Measurements from ENCODE around the gene CDK6. TPM values are rescaled to one million over a fixed set of nuclear protein-coding genes. Genes with fewer than 3 reads are reported as not detected.

CDK6 gene
- total and polyA plus RNA-seq, 4 donors, result 3.3 to 35.0 (median 12.0) TPM

DNA sequence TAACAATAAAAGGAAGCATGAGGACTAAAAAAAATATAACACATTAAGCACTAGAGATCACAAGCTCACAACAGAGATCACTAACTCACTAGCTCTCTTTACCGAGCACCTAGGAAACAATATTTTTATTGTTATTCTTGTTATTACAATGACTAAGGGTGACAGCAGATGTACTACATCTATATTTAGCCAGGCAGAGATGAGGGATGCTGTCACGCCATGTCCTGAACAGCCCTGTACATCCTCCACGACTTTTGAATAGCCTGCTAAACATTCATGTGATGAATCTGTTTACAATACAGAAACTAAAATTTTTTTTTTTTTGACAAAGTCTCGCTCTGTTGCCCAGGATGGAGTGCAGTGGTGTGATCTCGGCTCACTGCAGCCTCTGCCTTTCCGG lies 268.9 kb downstream of the CDK6 start:
- Histone ChIP-seq H3K27ac (ENCODE audit: low read depth in 1 of 2, low read length in 2 of 2) (no peak overlapping the region), H3K9me3 (ENCODE audit: control insufficient read depth in 4 of 4, low read length in 3 of 4) (no peaks in the 10 kb centered on the region), H3K36me3 (ENCODE audit: control insufficient read depth in 4 of 4, insufficient read depth in 3 of 4, low read depth in 1 of 4, low read length in 3 of 4) (peaks cover 8 to 43% (median 37%) of the 10 kb centered on the region in 4 donors), H3K9ac (ENCODE audit: low read depth in 1 of 2, low read length in 2 of 2) (no peak overlapping the region), H3K4me3 (ENCODE audit: low read depth in 1 of 3, low read length in 3 of 3) (no peak overlapping the region), H3K27me3 (ENCODE audit: control insufficient read depth in 4 of 4, insufficient read depth in 4 of 4, low read length in 3 of 4) (no peaks in the 10 kb centered on the region), H3K4me1 (ENCODE audit: control insufficient read depth in 4 of 4, insufficient read depth in 4 of 4, low read length in 3 of 4) (no peaks in the 10 kb centered on the region)
- no peak for DNase-seq (ENCODE audit: low spot score)
- TF ChIP-seq ATF3 (IDR thresholded peaks at IDR 0.05) (no peak), RXRA (IDR thresholded peaks at IDR 0.05) (no peak), EGR1 (IDR thresholded peaks at IDR 0.05; ENCODE audit: low read depth in 2 of 2) (no peak), FOXA2 (IDR thresholded peaks at IDR 0.05) (no peak), FOXA1 (IDR thresholded peaks at IDR 0.05) (no peak), RAD21 (IDR thresholded peaks at IDR 0.05) (no peak), JUND (IDR thresholded peaks at IDR 0.05) (no peak), YY1 (IDR thresholded peaks at IDR 0.05) (no peak), GABPA (IDR thresholded peaks at IDR 0.05 in 1 of 2, conservative IDR thresholded peaks at IDR 0.05 in 1 of 2) (no peak), ZBTB33 (IDR thresholded peaks at IDR 0.05) (no peak), SP1 (IDR thresholded peaks at IDR 0.05) (no peak), HNF4A (conservative IDR thresholded peaks at IDR 0.05) (no peak)
- TF ChIP-seq, protein P1, sequence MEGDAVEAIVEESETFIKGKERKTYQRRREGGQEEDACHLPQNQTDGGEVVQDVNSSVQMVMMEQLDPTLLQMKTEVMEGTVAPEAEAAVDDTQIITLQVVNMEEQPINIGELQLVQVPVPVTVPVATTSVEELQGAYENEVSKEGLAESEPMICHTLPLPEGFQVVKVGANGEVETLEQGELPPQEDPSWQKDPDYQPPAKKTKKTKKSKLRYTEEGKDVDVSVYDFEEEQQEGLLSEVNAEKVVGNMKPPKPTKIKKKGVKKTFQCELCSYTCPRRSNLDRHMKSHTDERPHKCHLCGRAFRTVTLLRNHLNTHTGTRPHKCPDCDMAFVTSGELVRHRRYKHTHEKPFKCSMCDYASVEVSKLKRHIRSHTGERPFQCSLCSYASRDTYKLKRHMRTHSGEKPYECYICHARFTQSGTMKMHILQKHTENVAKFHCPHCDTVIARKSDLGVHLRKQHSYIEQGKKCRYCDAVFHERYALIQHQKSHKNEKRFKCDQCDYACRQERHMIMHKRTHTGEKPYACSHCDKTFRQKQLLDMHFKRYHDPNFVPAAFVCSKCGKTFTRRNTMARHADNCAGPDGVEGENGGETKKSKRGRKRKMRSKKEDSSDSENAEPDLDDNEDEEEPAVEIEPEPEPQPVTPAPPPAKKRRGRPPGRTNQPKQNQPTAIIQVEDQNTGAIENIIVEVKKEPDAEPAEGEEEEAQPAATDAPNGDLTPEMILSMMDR (IDR thresholded peaks at IDR 0.05; ENCODE audit: low read depth, low read length, missing input control), result no peak
- 96% methylated on average over 6 of the region's 6 CpGs for WGBS

GRCh38 chr7:92563345-92563744 lies 273.0 kb downstream of the CDK6 start:
- Histone ChIP-seq H3K4me3 (ENCODE audit: low read depth in 1 of 3, low read length in 3 of 3) (no peak overlapping the region), H3K27ac (ENCODE audit: low read depth in 1 of 2, low read length in 2 of 2) (no peak overlapping the region), H3K9ac (ENCODE audit: low read depth in 1 of 2, low read length in 2 of 2) (no peak overlapping the region), H3K9me3 (ENCODE audit: control insufficient read depth in 4 of 4, low read length in 3 of 4) (no peaks in the 10 kb centered on the region), H3K36me3 (ENCODE audit: control insufficient read depth in 4 of 4, insufficient read depth in 3 of 4, low read depth in 1 of 4, low read length in 3 of 4) (peaks cover 6 to 35% (median 28%) of the 10 kb centered on the region in 4 donors), H3K27me3 (ENCODE audit: control insufficient read depth in 4 of 4, insufficient read depth in 4 of 4, low read length in 3 of 4) (no peaks in the 10 kb centered on the region), H3K4me1 (ENCODE audit: control insufficient read depth in 4 of 4, insufficient read depth in 4 of 4, low read length in 3 of 4) (no peaks in the 10 kb centered on the region)
- DNase-seq (ENCODE audit: low spot score), result no peak
- no peak for TF ChIP-seq FOXA1 (IDR thresholded peaks at IDR 0.05)
- no peak for TF ChIP-seq EGR1 (IDR thresholded peaks at IDR 0.05; ENCODE audit: low read depth in 2 of 2)
- WGBS, result 83% methylated on average over 2 of the region's 2 CpGs

DNA sequence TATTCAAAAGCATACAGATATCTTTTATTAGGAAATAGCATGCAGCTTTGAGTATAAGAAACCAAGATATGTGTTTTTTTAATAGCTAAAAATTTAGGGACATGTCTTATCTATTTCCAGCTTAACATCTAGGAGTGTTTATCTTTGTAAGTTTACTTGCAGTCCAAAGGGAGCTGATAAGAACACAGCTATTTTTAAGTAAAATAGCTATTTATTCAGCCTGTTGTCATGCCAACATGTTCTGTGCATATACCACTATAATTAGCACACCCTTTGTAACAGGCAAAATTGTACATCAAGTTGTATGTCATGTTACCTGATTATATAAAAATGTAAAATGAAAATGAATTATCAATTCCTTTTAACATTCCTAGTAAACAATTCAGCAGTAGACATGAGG lies 275.8 kb downstream of the CDK6 start:
- H3K4me3 ChIP-seq (ENCODE audit: low read depth in 1 of 3, low read length in 3 of 3), result no peak overlapping the region
- H3K9ac ChIP-seq (ENCODE audit: low read depth in 1 of 2, low read length in 2 of 2), result no peak overlapping the region
- H3K4me1 ChIP-seq (ENCODE audit: control insufficient read depth in 4 of 4, insufficient read depth in 4 of 4, low read length in 3 of 4), result no peaks in the 10 kb centered on the region
- no peak for DNase-seq (ENCODE audit: low spot score)
- TF ChIP-seq RXRA (IDR thresholded peaks at IDR 0.05) (no peak), ZBTB33 (IDR thresholded peaks at IDR 0.05) (no peak), MAX (IDR thresholded peaks at IDR 0.05) (no peak), JUND (IDR thresholded peaks at IDR 0.05) (no peak), REST (IDR thresholded peaks at IDR 0.05) (no peak), EGR1 (IDR thresholded peaks at IDR 0.05; ENCODE audit: low read depth in 2 of 2) (no peak)
- TF ChIP-seq, protein P1 (IDR thresholded peaks at IDR 0.05; ENCODE audit: low read depth, low read length, missing input control), result no peak
- H3K9me3 ChIP-seq (ENCODE audit: control insufficient read depth in 4 of 4, low read length in 3 of 4), result no peaks in the 10 kb centered on the region
- no peaks in the 10 kb centered on the region for H3K27me3 ChIP-seq (ENCODE audit: control insufficient read depth in 4 of 4, insufficient read depth in 4 of 4, low read length in 3 of 4)
- no peak overlapping the region for H3K27ac ChIP-seq (ENCODE audit: low read depth in 1 of 2, low read length in 2 of 2)
- H3K36me3 ChIP-seq (ENCODE audit: control insufficient read depth in 4 of 4, insufficient read depth in 3 of 4, low read depth in 1 of 4, low read length in 3 of 4), result peaks cover 3 to 15% (median 11%) of the 10 kb centered on the region in 4 donors

Measured in liver (tissue), 9 donors.